Stimulated activated naive CD4-positive, alpha-beta T cell (primary cell): ENCODE measurements around the gene ABHD5.
A peak's percentile ranks its signal among the peaks of the same experiment; 100 is the strongest.
"Not testable (repeated sequence)": the region's sequence is repeated elsewhere in the genome, so short reads cannot be mapped to it uniquely, and the experiment has no call there.

Source experiments
- DNase-seq, 6 experiments: peaks; one replicate each; lab custom pipeline; 2025; lab: John Stamatoyannopoulos, UW

ABHD5 gene

GRCh38 chr3:43690400-43691119 lies at the start of gene ABHD5:
ABHD5 (plus strand) TSS chr3:43690938; CDS start chr3:43690993, 55 bp downstream.
- DNase-seq = peak; percentile 92 to 96 (median 94)

GRCh38 chr3:43641306-43642114 lies 49.2 kb upstream of the ABHD5 start:
- no peak for DNase-seq

DNA sequence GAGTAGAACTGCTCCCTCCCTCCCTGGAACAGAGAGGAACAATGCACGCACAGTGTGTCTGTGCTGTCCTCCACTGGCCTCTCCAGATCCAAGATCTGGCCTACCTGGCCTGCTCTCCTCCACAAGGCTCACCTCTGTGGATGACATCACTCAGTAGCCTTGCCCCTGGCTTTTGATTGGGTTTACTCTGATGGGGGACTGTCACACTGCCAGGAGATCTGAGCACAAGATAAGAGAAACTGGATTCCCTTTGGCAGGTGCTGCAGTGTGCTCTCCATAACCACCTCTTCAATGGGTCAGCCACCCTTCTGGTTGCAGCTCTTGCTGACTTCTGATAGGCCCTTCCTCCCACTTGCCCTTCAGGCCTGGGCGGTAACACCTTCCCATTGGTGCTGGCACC lies 46.3 kb upstream of the ABHD5 start:
- no peak for DNase-seq

GRCh38 chr3:43647331-43648166 lies 43.2 kb upstream of the ABHD5 start:
- DNase-seq = no peak

DNA sequence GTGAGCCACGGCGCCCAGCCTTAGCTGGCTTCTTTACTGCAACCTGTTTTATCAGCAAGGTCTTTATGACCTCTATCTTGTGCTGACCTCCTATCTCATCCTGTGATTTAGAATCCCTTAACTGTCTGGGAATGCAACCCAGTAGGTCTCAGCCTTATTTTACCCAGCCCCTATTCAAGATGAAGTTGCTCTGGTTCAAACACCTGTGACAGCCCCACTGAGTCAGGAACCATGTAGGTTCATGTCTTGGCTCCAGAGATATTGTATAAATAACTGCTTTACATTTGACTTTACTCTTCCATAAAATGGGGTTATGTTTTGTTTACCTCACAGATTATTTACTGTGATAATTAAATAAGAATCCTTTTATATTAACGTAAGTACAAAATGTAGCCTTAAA lies 41.8 kb upstream of the ABHD5 start:
- no peak for DNase-seq

GRCh38 chr3:43649365-43649968 lies 41.3 kb upstream of the ABHD5 start:
- DNase-seq = no peak

DNA sequence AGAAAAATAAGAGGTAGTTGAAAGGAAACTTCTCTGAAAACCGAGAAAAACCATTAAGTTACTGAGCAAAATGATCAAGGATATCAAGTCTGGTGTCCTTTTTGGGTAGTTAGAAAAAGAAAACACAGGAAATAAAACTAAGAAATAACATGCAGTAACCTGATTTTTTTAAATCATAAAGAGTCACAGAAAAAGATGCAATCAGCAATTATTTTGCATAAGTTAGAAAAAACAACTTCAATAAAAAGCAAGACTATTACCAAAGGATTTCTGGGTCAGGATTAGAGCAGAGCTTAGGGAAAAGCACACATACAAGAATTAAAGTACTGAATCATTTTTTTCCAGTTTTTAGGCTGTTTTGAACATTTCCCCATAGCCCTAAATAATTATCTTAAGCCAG lies 40.4 kb upstream of the ABHD5 start:
- DNase-seq = no peak

DNA sequence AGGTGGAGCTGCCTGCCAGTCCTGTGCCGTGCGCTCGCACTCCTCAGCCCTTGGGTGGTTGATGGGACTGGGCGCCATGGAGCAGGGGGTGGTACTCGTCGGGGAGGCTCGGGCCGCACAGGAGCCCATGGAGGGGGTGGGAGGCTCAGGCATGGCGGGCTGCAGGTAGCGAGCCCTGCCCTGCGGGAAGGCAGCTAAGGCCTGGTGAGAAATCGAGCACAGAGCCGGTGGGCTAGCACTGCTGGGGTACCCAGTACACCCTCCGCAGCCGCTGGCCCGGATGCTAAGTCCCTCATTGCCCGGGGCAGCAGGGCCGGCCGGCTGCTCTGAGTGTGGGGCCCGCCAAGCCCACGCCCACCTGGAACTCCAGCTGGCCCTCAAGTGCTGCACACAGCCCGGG lies 34.3 kb upstream of the ABHD5 start:
- not testable (repeated sequence) for DNase-seq

- DNase-seq = no peak
These were observed 31.4 kb upstream of the ABHD5 start for GRCh38 chr3:43659250-43659880.

- DNase-seq = not testable (repeated sequence)
These were observed 29.4 kb upstream of the ABHD5 start for GRCh38 chr3:43661376-43661775.

GRCh38 chr3:43665011-43665410 lies 25.7 kb upstream of the ABHD5 start:
- DNase-seq = not testable (repeated sequence)

DNA sequence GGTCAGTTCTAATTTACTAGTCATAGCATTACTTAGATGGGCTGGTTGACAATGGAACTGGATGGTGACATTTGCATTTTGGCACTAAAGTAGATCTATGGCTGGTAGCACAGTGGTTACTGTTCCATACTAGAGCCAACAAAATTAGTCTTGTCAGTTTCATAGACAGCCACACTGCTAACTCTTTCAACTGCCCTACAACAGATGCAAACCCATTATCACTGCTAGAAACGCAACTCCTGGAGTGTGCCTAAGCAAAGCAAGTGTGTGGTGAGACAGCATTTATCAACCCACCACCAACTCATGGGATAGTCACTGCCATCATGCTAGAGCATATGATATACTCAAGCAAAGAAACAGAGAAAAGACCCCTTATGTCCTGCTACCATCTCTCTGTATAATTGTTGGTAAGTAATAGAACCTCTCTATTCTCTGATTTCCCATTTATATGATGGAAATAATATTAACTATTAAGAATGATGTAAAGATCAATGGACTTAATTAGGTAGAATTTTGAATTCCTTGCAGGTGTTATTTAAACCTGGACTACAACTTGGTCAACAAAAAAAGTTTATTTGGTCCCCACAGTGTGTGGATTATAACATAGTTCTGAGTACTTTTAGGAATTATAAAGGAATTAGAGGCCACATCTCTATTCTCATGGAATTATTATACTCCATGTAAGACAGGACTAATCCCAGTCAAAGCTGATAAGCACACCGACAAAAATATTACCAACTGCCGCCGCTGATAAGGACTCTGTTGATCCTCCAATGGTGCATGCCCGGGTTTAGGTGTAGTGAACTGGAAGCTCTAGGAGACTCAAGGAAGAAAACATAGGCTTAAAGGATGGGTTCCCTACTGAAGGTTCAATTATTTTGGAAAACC lies 19.9 kb upstream of the ABHD5 start:
- no peak for DNase-seq

DNA sequence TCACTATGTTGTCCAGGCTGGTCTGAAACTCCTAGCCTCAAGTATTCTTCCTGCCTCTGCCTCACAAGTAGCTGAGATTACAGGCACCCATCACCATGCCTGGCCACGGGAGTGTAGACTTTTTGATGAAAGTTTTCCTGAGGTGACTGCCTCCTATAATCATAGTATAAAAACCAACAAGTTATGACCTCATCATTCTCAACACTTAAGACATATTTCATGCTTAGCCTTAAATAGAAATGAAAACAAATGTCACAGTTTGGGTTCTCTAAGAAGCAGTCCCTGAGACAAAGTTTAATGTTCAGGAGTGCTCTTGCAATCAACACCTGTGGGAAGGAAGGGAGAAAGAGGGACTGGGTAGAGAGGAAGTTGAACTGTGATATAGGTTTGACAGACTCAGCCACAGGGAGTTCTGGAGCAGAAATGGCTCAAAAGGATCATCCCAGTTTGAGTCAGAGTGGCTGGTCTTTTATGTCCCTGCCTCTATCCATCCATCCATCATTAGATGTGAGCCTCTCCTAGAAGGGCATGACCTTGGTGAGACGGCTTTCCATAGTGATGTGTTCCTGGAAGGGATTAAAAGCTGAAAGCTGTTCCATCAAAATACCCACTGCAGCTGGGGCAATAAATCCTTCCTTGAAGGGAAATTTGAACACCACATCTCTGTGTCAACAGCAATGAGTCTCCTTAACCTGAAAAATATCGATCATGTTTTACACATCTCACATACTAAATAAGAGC lies 16.2 kb upstream of the ABHD5 start:
- DNase-seq = no peak

DNA sequence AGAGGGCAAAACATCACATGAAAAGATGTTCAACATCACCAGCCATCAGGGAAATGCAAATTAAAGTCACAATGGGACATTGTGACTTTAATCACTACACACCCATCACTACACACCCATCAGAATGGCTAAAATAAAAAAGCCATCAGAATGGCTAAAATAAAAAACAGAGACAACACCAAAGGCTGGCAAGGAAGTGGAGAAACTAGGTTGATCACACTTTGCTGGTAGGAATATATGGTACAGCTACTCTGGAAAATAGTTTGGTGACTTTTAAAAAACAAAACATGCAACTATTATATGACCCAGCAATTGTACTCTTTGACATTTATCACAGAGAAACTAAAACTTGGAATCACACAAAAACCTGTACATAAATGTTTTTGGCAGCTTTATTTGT lies 15.1 kb upstream of the ABHD5 start:
- DNase-seq = no peak

DNA sequence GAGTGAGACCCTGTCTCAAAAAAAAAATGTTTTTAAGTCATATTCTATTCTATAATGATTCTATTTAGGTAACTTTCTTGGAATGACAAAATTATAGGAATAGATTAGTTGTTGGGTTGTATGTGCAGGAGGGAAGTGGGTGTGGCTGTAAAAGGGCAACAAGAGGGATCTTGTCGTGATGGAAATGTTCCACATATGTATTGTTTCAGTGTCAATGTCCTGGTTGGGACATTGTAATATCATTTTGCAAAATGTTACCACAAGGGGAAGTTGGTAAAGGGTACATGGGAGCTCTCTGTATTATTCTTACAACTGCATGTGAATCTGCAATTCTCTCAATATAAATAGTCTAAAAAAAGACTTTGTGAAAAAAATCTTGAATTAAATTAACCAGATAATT lies 14.3 kb upstream of the ABHD5 start:
- DNase-seq = no peak

DNA sequence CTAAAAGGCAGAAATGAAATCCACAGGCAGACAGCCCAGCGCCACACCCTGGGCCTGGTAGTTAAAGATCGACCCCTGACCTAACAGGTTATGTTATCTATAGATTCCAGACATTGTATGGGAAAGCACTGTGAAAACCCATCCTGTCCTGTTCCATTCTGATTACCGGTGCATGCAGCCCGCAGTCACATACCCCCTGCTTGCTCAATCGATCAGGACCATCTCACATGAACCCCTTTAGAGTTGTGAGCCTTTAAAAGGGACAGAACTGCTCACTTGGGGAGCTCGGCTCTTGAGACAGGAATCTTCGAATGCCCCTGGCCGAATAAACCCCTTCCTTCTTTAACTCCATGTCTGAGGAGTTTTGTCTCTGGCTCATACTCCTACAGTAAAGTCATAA lies 12.4 kb upstream of the ABHD5 start:
- DNase-seq = not testable (repeated sequence)

DNA sequence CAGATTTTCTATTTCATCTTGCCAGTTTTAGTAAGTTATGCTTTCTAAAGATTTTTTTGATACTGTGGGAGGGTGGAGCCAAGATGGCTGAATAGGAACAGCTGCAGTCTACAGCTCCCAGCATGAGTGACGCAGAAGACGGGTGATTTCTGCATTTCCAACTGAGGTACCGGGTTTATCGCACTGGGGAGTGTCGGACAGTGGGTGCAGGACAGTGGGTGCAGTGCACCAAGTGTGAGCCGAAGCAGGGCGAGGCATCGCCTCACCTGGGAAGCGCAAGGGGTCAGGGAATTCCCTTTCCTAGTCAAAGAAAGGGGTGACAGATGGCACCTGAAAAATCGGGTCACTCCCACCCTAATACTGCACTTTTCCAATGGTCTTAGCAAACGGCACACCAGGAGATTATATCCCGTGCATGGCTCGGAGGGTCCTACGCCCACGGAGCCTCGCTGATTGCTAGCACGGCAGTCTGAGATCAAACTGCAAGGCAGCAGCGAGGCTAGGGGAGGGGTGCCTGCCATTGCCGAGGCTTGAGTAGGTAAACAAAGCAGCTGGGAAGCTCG lies 11.8 kb upstream of the ABHD5 start:
- not testable (repeated sequence) for DNase-seq

DNA sequence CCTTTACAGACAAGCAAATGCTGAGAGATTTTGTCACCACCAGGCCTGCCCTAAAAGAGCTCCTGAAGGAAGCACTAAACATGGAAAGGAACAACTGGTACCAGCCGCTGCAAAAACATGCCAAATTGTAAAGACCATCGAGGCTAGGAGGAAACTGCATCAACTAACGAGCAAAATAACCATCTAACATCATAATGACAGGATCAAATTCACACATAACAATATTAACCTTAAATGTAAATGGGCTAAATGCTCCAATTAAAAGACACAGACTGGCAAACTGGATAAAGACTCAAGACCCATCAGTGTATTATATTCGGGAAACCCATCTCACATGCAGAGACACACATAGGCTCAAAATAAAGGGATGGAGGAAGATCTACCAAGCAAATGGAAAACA lies 9.9 kb upstream of the ABHD5 start:
- DNase-seq = not testable (repeated sequence)

DNA sequence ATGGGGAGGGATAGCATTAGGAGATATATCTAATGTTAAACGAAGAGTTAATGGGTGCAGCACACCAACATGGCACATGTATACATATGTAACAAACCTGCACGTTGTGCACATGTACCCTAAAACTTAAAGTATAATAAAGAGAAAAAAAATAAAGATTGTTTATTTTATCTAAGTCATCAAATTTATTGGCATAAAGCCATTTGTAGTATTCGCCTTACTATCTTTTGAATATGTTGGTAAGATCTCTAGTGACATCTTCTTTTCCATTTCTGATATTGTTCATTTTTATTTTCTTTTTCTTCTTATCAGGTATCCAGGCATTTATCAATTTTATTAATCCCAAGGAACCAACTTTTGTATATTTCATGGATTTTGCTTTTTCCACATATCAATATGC lies 5.8 kb upstream of the ABHD5 start:
- no peak for DNase-seq

- no peak for DNase-seq
These were observed 4.8 kb upstream of the ABHD5 start for GRCh38 chr3:43685921-43686320.
